ENCODE results near the gene CAPZB.

Gene CAPZB

GRCh38 chr1:19346026-19346425 is 139.3 kb downstream of the CAPZB start:
- no peak for DNase-seq (ENCODE audit: low spot score)

GRCh38 chr1:19345391-19345790 is 139.9 kb downstream of the CAPZB start:
- DNase-seq (ENCODE audit: low spot score): no peak

GRCh38 chr1:19344831-19345230 is 140.5 kb downstream of the CAPZB start:
- no peak for DNase-seq (ENCODE audit: low spot score)

GRCh38 chr1:19344372-19344810 is 140.9 kb downstream of the CAPZB start:
- peak; percentile 83 for DNase-seq (ENCODE audit: low spot score)

GRCh38 chr1:19343617-19344350 is 141.6 kb downstream of the CAPZB start:
- no peak for DNase-seq (ENCODE audit: low spot score)

- no peak for DNase-seq (ENCODE audit: low spot score)
These were observed 142.3 kb downstream of the CAPZB start for GRCh38 chr1:19342894-19343616.

GRCh38 chr1:19342062-19342750 is 143.1 kb downstream of the CAPZB start:
- DNase-seq (ENCODE audit: low spot score): peak; percentile 75

GRCh38 chr1:19341201-19342061 is 143.9 kb downstream of the CAPZB start:
- peak; percentile 92 for DNase-seq (ENCODE audit: low spot score)

- no peak for DNase-seq (ENCODE audit: low spot score)
These were observed 144.9 kb downstream of the CAPZB start for GRCh38 chr1:19340387-19340937.

GRCh38 chr1:19339214-19339861 is 146.0 kb downstream of the CAPZB start:
- DNase-seq (ENCODE audit: low spot score): no peak

GRCh38 chr1:19338323-19338762 is 147.0 kb downstream of the CAPZB start:
- no peak for DNase-seq (ENCODE audit: low spot score)

- no peak for DNase-seq (ENCODE audit: low spot score)
These were observed 148.1 kb downstream of the CAPZB start for GRCh38 chr1:19337289-19337688.

GRCh38 chr1:19336543-19336942 is 148.8 kb downstream of the CAPZB start:
- no peak for DNase-seq (ENCODE audit: low spot score)

GRCh38 chr1:19333587-19334354 is 151.6 kb downstream of the CAPZB start:
- DNase-seq (ENCODE audit: low spot score): no peak

- DNase-seq (ENCODE audit: low spot score): no peak
These were observed 152.5 kb downstream of the CAPZB start for GRCh38 chr1:19332832-19333231.

GRCh38 chr1:19331262-19331878 is 154.0 kb downstream of the CAPZB start:
- no peak for DNase-seq (ENCODE audit: low spot score)

GRCh38 chr1:19330449-19331135 is 154.7 kb downstream of the CAPZB start:
- no peak for DNase-seq (ENCODE audit: low spot score)

- no peak for DNase-seq (ENCODE audit: low spot score)
These were observed 155.7 kb downstream of the CAPZB start for GRCh38 chr1:19329611-19330010.

- DNase-seq (ENCODE audit: low spot score): no peak
These were observed 156.2 kb downstream of the CAPZB start for GRCh38 chr1:19329188-19329587.
